CD4-positive, alpha-beta T cell treated with Interleukin-10 for 1 hour (primary cell): Measurements from ENCODE around the gene AP2A2.
"Not testable (repeated sequence)": the region's sequence is repeated elsewhere in the genome, so short reads cannot be mapped to it uniquely, and the experiment has no call there.

ENCODE experiments used
- DNase-seq: peaks from one replicate; pipeline ENCODE4 v3.0.0-alpha.2; 2020

The AP2A2 gene

DNA sequence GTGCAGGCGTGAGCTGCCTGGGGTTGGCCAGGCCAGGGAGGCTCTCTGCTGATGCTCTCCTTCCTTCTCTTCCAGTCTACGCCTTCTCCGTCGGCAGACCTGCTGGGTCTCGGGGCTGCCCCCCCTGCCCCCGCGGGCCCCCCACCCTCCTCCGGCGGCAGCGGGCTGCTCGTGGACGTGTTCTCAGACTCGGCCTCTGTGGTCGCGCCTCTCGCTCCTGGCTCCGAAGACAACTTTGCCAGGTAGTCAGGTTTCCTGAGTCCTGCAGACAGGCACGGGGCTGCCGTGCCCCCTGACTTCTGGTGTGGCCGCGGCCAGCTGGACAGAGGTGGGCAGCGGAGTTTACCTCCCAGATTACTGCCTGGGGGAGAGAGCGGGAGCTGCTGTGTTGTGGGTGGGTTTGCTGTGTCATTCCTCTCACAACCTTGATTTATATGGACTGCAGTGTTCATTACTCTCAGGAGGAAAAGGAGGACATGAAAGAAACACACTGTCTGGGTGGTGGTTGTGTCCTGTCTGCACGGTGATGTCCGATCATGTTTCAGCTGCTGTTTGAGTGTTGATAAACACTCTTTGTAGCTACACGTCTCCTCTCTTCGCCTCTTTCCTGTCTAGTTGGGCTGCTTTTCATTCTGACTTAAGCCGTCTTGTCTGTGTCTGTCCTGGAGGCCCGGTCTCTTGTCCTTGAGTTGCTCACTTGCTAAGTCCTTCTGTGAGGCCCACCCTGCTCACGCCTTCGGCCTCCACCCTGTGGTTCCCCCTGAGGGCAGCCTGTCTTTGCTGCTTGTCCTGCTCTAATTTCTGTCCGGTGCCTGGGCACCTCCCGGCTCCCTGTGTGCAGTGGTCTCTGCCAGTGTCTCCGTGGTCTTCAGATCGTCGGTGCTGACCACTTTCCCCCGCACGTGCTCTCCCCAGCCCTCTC, 74.9 kb downstream of the AP2A2 start:
- DNase-seq, result no peak

DNA sequence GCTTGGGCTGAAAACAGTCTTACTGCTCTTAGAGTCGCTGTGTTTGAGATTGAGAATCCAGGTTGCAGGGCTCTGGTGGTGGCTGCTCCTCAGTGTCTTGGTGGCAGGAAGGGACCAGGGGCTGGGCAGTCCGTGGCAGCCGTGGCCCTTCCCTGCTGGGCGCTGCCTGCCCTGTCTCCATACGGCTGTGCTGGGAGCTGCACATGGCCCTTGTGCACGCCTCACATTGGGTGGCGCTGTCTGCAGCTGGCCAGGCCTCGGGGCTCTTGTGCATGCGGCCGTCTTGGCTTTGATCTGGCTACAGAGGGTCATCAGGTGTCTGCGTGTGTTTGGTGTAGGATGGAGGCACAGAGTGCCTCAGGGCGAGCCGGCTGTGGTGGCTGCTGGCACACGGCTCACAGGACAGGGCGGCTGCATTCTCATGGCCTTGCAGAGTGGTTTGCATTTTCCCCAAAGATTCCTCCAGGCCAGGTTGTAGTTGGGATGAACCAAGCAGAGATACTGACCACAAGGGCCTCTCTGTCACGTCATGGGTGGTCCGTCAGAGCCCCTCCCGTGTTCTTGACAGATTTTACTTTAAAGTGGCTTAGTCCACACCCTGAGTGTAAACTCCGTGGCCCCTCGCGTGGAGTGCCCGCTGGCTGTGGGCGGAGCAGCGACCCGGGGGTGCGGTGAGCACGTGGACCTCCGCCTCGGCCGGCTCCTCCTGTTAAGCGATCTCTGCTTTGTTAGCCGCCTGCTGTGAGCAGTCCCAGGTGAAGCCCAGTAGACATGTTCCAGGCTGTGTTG, 76.1 kb downstream of the AP2A2 start:
- no peak for DNase-seq

DNA sequence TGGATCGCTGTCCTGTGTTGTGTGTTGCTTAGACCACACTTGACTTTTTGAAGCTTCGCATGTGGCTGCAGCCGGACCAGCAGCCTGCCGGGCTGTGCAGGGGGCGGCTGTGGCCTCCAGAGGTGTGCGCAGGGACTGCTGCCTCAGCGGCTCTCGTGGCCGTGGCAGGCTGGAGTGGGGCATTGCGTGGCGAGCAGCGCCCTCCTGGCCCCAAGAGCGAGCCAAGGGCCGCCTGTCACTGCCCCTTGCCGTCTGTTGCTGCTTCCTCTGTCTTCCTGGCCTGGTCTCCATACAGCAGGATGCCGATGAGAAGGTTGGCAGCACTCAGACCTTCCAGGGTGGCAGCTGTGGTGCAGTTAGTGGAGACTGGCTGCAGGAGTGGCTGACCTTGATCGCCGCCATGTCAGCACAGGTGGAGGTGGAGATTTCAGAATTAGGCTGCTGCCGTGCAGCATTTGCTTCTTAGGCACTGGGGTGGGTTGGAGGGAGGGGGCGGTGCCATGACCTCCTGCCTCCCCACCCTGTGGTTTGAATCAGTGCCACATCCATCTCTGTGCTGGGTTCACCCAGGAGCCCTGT, 76.8 kb downstream of the AP2A2 start:
- no peak for DNase-seq

DNA sequence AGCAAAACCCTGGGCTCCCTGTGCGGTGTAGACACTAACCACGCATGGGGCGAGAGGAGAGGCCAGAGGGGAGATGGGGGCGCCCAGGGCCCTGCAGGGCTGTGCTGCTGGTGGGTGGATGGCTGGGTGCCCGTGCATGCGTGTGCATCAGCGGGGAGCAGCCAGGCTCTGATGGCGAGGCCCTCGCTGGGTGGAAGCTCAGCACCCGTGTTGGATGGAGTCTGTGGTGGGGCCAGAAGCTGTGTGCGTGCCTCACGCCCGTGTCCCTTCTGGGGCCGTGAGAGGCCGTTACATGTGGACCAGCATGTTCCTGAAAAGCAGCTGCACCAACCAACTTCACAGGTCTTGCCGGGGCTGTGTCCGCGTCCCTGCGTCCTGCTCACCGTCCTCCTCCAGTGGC, 77.5 kb downstream of the AP2A2 start:
- DNase-seq, result no peak

DNA sequence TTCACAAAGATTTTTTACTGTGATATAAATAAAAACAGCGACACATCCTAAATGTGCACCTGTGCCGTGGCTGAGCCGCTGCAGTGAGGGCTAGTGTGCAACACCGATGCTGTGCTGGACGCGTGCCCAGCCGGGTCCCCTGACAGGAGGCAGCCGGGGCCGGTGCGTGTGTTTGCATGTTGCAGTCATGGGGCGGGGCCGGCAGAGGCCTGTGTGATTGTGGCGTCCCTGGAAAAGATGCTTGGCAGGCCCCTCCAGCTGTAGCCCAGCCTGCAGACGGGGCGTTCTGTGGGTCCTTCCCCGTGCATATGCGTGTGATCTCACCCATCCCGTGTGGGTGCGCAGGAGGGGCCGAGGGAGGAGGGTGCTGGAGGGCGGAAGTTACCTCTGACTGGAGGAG, 80.3 kb downstream of the AP2A2 start:
- DNase-seq, result no peak

DNA sequence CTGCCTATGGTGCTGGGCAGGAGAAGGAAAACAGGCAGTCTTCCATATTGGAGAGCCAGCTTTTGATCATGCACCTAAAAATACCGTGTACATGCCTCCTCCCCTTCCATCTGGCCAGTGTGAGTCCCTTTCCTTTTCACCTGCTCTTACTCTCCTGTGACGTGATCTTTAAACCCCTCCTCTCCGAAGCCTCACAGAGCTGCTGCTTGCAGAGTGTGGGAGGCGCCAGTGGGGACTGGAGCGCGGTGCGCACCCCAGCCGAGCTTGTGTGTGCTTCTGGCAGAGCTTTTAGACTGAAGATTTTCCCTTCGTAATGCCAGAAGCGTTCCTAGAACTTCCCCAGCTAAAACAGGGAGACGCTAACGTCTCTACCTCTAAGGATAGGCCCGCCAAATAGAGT, 81.1 kb downstream of the AP2A2 start:
- DNase-seq, result no peak

DNA sequence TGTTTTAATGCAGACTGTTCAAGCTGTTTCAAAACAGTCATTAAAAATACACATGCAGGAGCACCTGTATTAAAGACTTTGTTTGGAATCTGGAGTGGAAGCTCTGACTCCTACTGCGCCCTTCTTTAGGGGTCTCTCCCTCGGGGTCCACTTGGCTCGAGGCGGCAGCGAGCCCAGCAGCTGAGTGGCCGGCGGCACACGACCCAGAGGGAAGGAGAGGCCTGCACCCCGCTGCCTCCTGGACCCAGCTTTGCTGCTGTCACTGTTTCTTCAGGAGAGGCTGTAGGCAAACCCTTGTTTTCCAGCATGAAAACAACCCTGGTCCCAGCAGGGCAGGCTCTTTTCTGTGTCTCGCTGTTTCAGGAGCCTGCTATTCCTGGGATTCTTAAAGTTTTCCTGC, 81.6 kb downstream of the AP2A2 start:
- DNase-seq, result no peak

DNA sequence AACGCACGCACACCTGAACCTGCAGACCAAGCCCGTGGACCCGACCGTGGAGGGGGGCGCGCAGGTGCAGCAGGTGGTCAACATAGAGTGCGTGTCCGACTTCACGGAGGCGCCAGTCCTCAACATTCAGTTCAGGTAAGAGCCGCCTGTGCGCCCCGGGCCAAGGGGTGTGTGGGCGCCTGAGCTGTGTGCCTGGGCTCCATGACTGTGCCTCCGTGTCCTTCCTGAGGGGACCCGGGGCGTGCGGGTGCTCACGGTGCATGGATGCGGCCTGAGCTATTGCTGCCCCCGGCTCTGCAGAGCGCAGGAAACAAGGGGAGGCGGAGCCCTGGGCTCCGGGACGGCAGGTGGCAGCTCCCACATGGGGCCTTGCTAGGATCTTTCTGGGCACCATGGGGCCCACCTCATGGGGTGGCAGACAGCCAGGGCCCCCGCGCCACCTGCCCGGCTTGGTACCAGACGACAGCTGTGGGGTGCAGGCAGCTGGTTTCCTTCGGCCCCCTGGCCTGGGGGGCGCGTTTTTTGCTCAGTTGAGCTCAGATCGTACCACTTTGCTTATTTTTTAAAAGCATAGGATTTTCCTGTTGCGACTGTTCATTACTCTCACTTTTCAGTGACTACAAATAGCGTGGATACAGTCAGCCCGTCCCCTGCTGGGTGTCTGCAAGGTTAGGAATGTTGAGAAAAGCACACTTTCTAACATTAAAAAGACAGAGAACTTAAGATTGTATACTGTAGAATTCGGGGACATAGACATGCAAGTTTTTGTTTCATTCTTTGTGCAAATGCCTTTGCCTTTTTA, 82.5 kb downstream of the AP2A2 start:
- DNase-seq, result no peak

DNA sequence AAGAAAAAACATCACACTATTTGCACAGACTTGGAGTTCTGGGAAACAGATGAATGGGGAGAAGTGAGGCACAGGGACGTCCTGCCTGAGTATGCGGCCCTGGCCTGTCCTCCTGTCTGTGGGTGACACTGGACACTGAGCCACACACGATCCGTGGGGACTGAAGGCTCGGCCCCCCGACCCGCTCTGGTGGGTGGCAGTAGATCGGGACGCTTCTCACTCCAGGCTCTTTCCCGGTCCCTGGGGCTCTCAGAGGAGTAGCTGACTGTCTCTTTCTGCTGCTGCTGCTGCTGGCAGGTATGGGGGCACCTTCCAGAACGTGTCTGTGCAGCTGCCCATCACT, 83.1 kb downstream of the AP2A2 start:
- DNase-seq, result no peak

DNA sequence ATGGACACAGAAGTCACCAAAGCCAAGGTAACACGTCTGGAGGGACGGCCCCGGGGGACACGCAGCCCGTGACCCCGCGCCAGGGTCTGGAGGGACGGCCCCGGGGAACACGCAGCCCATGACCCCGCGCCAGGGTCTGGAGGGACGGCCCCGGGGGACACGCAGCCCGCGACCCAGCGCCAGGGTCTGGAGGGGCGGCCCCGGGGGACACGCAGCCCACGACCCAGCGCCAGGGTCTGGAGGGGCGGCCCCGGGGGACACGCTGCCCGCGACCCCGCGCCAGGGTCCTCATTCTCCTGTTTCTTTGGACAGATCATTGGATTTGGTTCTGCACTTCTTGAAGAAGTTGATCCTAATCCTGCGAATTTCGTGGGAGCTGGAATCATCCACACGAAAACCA, 83.7 kb downstream of the AP2A2 start:
- no peak for DNase-seq

DNA sequence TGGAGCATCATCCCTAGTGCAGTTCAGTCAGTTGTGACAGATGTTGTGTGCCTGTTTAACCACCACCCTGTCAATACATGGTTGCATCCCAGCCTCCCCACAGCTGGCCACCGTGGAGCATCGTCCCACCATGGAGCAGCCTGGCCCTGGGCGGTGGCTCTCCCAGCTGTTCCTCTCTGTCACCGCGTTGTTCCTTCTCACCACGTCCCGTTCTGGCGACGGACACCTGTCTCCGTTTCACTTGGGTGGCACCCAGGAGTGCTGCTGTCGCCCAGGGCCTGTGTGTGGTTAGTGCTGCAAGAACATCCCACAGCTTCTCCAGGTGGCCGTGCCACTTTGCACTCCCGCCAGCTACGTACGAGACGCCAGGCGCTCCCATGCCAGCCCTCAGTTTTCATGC, 84.3 kb downstream of the AP2A2 start:
- DNase-seq, result no peak

DNA sequence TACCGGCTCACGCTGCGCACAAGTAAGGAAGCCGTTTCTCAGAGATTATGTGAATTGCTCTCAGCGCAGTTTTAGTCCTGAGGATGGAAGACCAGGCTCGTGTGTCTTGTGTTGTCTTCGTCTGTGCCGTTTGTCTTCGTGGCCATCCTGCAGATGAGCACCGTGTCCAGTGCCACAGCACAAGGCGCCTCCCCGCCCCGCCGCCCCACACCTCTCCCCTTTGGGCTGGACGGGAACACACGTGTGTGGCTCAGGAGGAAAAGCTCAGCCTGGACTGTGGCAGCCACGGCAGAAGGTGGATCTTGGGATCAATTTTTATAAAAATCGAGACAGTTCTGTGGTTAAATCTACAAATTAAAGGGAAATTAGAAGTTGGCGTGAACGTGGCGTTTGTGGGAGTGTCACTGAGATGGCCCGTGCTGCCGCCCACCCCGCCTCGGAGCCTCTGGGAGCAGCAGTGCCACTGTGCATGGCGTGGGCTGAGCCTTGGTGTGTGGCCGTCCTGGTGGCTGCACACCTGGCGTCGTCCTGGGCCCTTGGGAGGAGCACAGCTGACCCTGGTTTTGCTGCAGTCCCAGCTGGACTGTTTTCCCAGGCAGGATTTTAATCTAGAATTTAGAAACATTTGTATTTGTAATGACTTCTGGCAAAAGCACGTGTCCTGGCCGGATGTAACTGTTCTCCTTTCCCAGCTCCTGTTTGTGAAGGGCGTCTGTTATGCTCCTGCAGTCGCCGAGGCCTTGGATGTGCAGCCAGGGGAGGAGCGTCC, 85.1 kb downstream of the AP2A2 start:
- DNase-seq, result no peak

DNA sequence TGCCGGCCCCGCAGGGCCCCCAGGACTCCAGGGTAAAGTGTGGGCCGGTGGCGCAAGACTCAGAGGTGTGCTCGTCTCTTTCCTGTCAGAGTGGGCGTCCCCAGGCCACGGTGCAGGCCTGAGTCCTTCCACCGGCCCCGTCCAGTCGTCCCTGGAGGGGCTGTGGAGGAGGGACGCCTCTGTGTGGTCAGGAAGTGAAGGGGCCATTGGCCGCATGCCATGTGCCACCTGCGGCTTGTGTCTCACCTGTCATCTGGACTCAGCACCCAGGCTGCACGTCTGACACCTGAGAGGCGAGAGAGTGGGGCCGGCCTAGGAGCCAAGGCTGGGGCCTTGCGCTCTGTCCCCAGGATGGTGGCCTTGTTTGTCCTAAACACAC, 85.6 kb downstream of the AP2A2 start:
- DNase-seq, result no peak

DNA sequence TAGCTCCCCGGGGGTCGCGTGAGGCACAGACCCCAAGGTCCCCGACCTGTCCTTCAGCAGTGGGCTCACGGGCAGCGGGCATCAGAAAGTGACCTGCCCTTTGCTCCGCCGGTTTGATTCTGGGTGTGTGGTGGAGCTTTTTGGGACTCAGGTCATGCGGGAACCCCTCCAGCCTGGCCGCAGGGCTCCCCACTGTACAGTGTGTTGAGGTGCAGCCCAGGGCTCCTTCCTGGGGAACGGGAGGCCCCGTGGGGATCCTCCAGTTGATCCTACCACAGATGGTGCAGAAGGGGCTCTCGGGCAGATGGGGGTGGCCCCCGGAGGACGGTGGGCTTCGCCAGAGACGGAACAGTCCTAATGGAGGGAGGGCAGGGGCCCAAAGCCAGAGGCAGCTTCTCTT, 86.6 kb downstream of the AP2A2 start:
- no peak for DNase-seq

DNA sequence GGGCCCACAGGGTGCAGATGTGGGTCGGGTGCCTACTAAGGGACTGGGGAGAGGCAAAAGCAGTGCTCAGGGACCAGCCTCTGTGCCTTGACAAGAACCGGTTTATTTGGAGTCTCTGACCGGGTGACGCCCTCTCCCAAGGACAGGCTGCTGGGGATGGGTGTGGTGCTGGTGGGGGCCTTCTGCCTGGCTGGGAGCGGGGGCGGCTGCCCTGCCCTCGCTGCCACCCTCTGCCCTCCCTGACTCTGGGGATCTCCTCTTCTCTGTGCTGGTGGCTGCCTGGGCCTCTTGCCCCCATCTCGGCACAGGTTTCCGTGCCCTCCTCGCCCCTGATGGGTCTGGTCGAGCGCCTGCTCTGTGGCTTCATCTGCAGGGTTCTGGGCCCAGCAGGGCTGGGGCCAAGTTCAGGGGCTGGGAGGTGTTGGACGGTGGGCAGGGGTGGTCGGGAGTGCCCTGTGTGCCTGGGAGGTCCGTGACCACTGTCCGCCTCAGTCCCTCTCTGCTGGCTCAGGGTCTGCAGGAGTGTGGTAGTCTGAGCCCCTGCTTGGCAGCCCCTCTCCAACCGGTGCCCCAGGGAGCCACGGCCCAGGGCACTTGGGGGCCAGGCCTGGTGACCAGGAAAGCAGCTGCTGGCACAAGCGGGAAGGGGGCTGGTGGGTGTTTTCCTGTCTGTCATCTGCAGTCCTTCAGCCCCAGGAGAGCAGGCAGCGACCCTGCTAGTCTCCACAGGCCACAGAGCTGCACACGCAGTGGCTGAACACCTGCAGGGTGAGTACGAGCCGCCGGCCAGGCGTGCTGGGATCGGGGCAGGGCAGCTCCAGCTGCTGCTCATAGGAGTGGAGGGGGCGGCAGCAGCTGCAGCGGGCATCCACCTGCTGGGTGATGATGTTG, 87.3 kb downstream of the AP2A2 start:
- no peak for DNase-seq

DNA sequence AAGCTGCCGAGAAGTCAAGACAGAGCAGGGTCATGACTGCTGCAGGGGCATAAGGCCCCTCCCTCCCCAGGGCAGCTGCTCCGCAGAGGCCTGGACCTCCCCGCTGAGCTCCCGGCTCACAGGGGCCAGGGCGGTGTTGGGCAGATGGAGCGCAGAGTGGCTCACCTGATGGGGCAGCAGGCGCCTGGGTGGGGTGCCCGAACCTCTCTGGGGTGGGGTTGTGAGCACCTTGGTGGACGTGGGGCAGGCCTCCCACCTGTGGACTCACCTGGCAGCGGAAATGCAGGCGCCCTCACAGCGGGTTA, 87.9 kb downstream of the AP2A2 start:
- DNase-seq, result no peak

DNA sequence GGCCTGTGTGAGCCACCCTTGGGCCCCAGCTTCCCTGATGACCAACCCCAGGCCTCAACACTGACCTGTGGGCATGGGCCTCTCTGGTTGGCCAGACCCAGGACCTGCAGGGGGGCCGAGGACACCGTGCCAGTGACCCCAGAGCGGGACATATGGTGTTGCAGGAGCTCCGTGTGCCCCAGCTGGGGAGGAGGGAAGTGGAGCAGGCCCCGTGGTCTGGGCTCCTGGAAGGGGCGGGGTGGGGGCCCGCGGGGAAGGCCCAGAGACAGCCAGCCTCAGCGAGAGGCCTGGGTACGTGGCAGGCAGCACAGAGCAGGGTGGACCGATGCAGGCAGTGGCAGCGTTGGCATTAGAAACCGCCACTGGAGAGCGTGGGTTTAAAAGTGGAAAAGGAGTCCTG, 88.6 kb downstream of the AP2A2 start:
- no peak for DNase-seq

DNA sequence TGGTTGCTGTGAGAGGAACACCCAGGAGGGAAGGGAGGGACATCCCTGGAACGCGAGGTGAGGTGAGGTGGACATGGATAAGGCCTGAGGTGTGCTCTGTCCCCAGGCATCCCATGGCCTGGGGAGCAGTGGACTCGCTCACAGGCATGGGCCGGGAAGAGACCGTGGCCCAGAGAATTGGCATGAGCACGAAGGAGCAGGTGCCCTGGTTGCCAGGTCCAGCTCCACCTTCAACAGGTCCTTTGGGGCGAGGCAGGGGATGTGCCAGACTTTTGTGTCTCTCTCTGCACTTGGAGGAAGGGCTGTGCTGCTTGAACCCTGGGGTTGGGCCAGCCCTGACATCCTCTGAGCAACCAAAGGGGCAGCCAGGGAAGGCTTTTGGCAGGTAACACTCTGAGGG, 89.4 kb downstream of the AP2A2 start:
- DNase-seq, result no peak

DNA sequence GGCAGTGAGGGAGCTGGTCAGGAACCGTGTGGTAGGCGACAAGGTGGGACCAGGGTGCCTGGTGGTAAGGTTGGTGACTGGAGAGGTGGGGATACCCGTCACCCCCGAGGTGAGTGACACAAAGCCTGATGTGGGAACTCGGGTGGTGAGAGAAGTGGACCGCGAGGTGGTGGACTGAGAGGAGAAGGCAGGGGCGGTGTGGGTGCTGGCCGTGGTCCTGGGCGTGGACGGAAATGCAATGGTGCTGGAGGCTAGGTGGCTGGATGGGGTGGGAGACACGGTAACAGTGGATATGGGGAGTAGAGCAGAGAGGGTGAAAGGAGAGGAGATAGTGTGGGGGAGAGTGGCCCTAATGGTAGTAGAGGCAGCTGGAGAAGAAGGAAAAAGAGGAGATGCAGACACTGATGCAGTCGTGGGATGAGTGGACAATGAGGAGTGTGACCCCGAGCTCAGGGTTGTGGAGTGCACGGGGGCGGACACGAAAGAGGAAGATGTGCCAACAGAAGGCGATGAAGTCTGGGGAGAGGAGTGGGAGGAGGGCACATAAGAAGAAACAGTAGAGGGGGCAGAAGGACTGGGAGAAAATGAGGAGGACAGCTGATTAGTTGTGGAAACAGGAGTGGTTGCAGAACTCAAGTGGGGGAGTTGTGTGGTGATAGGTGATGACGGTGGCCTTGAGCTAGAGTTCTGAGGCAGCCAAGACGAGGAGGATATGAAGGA, 90.3 kb downstream of the AP2A2 start:
- no peak for DNase-seq

DNA sequence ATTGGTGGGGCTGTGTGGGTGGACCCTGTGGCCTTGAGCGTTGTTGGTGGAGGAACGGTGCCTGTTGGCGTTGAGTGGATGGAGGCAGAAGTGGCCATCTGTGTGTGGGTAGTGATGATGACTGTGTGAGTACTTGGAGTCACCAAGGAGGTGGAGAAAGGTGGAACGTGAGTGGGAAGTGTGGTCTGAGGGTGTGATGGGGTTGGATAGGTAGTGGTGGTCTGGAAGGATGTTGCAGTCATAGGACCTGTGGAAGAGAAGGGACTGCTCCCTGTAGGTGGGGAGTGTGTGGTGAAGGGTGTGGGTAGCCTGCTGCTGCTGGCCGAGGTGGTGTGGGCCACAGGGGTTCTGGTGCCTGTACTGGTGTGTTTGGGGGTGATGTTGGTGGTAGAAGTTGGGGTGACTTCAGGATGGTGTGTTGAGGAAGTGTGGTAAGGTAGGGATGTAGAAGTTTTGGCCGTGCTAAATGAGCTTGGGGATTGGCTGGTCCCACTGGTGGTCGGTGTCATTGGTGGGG, 91.0 kb downstream of the AP2A2 start:
- DNase-seq, result not testable (repeated sequence)
